Hematopoietic multipotent progenitor cell (in vitro differentiated cells): ENCODE results near the gene CAPN2. TPM values are rescaled to one million over a fixed set of nuclear protein-coding genes. Genes with fewer than 3 reads are reported as not detected.
A peak's percentile ranks its signal among the peaks of the same experiment; 100 is the strongest.

Experiments
- DNase-seq, 3 donors: peaks; one replicate each; pipeline ENCODE4 v3.0.0-alpha.2; 2011 to 2015; ENCODE audit warnings: low read depth in 2 of 3, low spot score in 2 of 3
- total RNA-seq: library from RNA; depleted of rRNA; stranded (reverse); fragments of >200 nt; gene quantifications from one replicate; pipeline ENCODE4 v1.2.3, GENCODE V29; 2012

CAPN2 gene
- total RNA-seq, 1 donor, result 38.5 TPM

DNA sequence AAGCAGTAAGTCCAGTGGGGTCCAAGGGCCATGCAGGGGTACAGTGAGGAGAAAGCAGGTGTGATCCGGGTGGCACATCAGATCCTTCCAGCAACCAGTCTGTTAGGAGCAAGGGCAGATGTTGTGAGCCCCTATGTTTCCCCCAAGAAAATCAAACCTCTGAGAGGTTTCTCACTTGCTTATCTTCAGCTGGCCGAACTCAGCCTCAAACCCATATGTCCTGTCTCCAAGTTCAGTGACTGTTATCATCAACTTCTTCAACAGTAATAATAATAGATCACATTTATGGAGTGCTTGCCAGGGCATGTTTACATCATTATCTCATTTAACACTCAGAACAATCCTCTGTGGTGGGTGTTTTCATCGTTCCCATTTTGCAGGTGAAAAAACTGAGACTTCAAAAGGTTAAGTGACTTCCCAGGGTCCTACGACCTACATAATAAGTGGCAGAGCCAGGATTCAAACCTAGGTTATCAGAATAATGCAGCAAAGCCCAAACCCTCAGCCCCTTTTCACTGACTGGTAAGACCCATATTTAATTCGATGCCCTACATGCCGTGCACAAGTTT lies 3.3 kb downstream of the CAPN2 start:
- no peak for DNase-seq

DNA sequence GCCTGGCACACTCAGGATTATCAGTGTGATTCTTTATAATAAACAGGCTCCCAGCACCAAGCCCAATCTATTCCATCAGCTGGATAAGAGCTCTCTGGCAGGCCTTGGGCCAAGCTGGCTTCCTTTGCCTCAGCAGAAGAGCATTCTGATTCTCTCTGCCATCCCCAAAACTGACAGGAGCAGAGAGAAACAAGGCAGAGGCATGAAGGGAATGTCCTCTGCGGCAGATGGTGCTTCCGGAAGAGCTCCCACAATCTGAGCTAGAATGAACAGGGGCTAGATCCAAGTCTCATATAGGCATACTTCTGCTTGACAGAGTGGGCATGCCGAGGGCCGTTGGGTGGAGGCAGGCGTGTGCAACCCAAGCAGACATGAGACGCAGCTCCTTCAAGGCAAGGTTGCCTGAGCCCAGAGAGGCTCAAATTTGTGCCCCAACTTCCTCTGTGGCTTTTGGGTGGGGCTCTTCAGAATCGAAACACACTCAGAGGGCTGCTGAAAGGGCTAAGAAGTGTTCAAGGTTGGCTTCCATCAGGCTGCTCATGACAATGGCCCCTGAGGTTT lies 4.0 kb downstream of the CAPN2 start:
- peak in 1 of 3 donors; percentile 31 for DNase-seq

DNA sequence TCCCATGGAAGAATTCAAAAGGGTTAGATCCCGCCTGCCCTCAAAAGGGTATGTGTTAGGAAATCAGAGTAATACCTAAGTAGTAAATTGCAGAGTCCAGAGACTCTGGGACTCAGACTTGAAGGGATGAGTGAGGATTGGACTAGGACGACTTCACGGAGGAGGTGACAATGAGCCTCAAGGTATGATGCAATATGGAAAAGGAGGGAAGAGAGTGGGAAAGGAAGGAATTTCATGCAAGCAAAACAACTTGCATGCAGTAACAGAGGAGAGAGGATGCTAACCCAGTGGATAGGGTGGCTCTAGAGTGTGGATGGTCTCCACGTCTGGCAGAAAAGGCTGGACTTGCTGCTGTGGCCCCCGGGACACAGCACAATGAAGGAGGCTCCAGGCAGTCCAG lies 4.8 kb downstream of the CAPN2 start:
- no peak for DNase-seq

DNA sequence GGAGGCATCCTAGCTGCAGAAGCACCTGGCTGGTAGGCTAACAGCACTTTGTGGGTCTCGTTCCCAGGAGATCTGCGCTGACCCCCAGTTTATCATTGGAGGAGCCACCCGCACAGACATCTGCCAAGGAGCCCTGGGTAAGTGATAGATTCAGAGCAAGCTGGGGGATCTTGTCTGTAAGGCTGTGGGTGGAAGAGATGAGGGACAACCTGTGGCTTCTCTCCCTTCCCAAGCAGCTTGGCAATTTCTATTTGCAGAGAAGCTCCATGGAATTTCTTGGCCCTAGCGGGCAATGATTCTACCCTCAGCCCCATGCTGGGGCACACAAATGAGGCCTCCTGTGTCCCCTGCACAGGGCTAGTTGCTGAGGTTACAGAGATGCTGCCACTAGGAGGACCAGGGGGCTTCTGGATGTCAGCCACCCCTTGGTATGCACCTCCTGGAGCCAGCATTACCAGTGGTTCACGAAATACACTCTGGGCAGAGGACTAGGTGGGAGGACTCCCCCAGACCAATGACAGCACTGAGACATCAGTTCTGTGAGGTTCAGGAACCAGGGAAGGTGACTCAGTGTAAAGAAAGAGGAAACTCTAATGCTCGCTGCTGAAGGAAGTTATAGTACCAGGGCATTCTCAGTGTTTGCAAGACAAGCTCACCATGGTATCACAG lies 5.5 kb downstream of the CAPN2 start:
- peak in 2 of 3 donors; percentile 51 to 59 for DNase-seq

DNA sequence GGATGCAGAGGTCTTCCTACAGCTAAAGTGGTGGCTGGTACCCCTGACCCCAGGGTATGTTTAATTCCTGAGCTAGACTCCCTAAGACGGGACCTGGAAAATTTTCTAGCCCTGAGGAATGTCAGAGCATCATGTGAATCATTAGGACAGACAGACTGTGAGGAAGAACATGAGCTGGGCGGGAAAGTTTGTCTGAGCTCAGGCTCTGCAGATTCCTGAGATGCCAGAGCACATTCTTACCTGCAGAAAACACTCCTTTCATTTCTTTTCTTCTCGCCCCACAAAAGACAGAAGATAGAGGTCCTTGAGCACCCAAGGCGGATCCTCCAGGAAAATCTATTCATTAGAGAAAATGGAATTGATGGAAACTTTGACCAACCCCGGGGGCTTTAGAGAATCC lies 6.5 kb downstream of the CAPN2 start:
- DNase-seq, result no peak

DNA sequence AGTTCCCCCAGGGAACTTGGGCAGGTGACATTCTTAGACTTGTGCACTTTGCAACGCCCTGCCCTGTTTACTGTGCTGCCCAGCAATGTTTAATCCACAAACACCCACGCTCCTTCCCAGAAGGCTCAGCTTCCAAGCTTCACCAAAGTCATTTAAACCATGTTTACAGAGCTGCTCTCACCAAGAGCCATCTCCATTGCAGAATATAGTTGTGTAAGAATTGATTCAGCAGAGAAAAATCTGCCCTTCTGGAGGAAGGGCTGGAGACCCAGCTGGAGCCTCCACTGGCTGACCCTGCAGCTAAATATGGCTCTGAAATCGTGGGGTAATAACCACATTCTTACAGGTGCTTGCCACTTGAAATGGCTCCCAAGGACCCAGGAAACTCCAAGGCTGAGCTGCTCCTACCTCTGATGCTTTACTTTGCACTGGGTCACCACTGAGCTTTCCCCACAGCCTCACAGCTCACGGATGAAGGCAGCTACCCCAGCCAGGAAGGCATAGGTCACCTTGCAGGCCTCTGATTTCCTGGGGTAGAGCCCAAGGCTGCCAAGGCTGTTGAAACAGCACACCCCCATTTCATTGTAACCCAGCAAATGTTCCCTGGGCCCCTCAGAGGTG lies 8.7 kb downstream of the CAPN2 start:
- no peak for DNase-seq

DNA sequence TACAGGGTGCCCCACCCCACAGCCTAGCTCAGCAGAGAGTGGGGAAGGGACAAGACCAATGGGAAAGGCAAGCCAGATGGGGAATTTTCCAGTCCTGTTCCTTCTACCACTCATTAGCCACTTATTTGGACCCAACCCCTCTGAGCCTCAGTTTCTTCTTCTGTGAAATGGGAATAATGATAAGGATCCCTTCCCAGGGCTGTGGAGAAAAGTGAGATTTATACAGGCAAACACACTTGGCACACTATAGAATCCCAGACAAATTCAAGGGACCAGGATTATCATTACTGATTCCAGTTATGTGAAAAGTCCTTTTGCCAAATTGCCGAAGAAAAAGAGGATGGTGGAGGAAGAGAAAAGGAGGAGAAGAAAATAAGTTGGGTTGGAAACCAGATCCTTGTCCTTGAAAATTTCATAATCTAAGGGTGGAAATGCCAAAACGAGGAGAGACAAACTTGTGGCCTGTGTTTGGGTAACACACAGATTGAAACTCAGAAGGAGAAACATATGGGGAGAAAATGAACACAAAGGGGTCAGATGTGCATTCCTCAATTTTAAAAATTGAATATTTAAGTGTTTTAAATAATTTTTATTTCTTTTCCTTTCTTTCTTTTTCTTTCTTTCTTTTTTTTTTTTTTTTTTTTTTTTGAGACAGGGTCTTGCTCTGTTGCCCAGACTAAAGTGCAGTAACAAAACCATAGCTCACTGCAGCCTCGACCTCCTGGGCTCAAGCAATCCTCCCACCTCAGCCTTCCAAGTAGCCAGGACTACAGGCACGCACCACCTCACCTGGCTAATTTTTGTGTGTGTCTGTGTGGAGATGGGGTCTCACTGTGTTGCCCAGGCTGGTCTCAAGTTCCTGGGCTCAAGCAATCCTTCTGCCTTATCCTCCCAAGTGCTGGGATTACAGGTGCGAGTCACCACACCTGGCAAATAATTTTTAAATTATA lies 9.6 kb downstream of the CAPN2 start:
- DNase-seq, result no peak

DNA sequence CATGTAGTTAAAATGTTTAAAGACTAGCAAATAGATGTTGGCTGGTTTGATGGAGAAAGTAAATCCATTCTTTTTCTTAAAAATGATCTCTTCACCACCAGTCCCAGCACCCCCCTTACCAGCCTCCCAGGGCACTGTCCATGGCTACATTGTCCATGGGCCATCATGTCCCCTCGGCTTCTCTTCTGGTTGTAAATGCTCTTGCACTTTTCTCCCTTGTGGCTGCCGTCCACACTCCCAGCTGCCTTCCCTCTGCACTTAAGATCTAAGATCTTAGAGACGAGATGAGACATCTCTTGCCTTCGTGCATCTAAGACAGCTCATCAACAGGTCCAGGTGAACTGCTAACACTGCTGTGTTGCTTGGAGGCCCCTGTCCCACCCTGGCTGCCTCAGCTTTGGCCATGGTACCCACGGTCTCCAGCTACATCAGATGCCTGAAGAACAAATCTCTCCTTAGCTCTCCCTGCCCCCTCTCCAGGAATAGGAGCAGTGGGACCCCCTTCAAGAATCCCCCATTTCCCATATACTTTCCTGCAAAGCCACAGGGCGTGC lies 11.1 kb downstream of the CAPN2 start:
- DNase-seq, result no peak

DNA sequence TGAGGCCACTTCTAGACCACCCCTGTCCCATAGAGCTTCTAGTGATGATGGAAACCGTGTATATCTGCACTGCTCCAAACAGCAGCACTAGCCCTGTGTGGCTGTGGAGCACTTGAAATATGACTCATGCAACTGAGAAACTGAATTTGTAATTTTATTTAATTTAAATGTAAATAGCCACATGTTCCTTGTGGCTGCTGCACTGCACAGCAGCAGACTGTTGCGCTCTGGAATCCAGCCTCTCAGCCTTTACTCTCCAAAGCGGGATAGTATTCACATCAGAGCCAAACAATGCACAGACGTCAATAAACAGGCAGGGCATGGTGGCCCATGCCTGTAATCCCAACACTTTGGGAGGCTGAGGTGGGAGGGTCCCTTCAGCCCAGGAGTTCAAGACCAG lies 12.0 kb downstream of the CAPN2 start:
- no peak for DNase-seq

DNA sequence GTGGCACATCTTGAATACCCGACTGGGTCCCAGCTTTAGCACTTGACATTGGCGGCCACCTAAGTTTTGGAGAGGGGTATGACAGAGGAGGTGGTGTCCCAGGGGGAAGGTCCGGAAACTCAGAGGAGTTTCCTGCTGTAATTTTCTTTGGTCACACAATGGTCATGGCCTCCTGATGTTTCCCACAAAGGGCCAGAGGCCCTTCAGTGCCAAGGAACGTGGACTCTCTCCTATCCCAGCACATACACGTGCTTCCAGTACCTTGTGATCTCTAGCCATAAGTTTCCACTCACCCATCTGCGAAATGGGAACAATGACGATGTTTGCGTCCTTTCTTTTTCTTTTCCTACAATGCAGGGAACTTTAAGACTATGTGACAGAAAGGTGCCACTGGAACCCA lies 13.2 kb downstream of the CAPN2 start:
- no peak for DNase-seq

DNA sequence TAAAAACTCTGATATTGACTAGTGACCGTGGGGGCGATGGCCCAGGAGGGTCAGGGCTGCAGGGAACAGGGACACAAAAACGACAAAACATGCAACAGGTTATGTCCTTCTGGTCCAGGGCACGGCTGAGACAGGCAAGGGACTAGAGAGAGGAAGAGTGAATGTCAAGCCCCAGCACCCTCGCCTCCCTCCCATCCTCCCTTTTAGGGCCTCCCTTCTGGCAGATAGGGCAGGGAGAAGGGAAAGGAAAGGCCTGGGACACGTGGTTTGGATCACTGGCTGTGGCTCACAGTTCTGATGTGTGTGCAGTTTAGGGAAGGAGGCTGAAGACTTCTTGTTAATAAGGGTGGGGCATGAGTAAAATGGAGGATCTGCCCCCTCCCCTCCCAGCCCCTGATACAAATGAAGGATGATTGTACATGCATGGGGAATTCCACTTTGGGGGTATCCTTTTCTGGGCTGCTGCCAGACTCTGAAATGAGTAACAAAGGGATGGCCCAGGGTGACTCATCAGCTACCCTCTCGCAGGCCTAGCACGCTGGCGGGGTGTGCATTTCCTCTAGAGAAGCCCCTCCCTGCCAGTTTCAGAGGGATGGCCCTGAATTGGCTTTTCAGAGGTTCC lies 14.2 kb downstream of the CAPN2 start:
- DNase-seq, result peak; percentile 61 to 98 (median 97)

DNA sequence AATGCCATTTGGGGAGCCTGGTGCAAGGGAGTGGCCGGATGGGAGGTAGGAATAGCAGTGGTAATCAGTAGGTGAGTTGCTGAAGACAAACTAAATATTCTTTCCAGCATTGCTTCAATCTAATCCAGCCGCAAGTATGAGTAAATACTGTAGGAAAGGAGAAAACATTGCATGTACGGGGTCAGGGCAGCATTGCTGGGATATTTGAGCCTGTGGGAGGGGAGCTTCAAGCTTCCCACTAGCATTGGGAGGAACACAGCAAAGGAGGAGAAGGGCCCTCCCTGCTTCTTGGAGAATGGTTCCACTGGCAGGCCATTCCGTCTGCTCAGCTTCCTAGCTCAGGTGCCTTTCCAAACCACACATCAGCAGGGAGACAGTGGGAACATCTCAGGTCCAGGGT lies 15.2 kb downstream of the CAPN2 start:
- DNase-seq, result no peak

DNA sequence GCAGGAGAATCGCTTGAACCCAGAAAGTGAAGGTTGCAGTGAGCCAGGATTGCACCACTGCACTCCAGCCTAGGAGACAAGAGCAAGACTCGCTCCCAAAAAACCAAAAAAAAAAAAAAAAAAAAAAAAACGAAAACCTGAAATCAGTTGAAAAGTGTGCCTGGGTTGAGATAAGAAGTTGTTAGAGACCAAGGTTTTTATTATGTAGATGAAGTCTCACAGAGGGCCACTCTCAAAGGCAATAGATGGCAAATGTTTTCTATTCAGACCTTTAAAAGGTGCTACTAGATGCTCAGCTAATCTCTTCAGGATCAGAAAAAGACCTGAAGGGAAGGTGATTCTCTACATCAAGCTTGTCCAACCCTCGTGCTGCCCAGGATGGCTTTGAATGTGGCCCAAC lies 17.6 kb downstream of the CAPN2 start:
- no peak for DNase-seq

DNA sequence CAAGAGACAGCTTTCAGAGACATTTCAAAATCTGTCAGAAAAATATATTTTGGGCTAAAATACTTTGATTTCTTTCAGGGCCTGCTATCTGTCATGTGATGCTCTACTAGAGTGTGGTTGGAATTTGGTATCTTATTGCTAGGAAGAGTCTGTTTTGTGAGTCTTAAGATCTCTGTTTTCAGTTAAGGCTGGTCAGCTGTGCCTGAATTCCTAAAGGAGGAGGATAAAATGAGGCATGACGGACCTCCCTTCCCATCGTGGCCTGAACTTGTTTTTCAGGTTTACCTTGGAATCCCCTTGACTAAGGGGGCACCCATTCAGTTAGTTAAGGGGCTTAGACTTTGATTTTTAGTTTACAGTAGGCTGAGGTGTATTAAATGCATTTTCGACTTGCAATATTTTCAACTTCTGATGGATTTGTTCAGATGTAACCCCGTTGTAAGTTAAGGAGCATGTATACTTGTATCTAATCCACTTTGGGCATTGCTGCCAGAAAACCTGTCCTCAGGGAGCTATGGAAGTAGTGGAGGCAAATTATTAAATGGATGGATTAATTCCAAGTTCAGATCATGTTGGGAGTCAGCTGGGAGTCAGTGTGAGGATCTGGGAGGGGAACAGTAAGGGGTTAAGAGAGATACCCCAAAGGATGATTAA lies 18.3 kb downstream of the CAPN2 start:
- no peak for DNase-seq

DNA sequence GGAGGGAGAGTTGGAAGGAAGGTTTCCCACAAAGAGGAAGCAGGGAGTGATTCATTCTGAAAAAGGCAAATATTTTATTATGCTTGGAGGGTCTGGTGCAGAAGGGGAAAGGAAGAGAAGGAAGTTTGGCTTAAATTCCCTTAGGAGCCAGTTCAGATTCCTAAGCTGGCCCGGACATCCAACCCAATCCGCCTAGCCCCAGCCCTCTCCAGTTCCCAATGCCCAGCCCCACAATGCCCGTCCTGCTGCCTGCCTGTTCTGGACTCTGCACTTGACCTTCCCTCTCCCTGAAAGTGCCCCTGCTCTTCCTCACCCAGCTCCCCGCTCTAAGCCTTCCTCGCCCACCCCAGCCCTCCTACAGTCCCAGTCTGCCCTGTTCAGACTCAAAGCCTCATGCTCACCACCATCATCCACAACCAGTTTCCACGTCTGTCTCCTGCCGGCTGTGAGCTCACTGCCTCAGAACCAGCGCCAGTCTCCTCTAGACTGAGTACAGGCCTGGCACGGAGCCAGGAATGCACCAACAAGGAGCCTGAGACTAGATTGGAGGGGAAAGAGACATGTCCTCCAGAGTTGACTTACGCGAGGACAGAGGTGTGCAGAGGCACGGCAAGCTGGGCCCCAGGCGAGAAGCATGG lies 18.9 kb downstream of the CAPN2 start:
- DNase-seq, result no peak

DNA sequence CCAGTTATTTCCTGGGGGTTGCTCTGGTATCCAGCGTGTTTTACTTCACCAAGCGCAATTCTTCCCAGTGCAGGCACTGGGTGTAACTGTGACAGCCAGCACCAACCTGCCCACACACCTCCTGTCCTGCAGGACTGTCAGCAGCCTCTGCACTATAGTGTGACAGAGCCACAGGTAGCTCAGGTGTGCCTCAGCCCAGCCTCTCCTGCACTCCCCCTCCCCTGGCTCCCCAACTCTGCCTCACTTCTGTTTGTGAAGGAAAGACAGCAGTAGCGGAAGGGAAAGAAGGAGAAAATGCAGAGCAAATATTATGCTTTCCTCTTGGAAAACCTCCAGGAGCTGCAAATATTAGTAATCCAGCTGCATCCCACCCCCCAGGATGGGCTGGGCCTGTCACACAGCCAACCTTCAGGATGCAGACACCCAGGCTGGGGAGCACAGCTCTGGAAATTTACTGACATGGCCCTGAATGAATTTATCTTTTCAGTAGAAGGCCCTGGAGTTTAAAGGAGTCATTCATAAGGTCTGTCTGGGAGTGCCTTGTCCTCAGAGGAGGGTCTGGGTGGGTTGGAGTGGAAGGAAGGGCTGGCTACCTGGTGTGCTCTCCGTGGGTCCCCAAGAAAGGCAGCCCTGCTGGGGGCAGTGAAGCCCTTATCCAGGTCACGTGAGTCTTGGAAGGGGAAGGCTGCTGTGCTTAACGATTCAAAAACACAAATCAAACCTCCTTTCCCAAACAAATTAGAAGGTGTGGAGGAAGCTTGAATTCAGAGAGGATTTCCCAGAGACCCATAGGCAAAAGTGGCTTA lies 20.9 kb downstream of the CAPN2 start:
- no peak for DNase-seq

DNA sequence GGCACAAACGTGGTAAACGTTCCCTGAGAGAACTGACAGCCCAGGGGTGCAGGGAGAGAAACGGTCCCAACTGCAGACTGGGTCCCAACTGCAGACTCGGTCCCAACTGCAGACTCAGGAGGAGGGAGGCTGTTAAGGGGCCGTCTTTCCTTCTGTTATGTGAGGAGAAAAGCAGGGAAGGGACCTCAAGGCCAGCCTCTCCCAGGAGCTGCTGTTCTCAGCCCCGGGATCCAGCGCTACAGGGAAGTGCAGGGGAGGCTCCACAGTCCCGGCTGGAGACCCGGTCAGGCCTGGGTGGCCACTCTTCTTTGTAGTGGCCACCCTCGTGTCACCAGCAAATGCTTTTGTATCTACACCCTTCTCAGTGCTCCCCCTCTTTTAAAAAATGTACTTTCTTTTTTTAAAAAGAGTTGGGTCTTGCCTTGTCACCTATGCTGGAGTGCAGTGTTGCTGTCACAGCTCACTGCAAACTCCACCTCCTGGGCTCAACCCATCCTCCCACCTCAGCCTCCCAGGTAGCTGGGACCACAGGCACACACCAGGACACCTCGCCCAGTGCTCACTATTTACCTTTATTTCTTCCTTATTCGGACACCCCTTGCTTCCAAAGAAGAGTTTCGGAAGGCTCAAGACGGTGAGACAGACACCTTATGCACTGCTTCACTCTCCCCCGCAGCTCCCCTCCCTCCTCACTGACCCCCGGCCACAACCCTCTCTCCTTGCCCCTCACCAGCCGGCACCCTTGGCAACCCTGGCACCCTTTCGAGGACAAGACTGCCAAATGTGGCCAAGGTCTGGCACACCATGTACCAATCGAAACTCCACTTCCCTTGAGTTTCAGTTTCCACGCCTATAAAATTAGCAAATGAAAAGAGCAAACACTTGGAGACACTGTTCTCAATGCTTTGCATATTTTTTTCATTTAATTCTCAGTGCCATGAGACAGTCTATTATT lies 21.8 kb downstream of the CAPN2 start:
- DNase-seq, result no peak
